ENCODE data around the gene CST7.
"Not testable (repeated sequence)": the region's sequence is repeated elsewhere in the genome, so short reads cannot be mapped to it uniquely, and the experiment has no call there.

Gene CST7

DNA sequence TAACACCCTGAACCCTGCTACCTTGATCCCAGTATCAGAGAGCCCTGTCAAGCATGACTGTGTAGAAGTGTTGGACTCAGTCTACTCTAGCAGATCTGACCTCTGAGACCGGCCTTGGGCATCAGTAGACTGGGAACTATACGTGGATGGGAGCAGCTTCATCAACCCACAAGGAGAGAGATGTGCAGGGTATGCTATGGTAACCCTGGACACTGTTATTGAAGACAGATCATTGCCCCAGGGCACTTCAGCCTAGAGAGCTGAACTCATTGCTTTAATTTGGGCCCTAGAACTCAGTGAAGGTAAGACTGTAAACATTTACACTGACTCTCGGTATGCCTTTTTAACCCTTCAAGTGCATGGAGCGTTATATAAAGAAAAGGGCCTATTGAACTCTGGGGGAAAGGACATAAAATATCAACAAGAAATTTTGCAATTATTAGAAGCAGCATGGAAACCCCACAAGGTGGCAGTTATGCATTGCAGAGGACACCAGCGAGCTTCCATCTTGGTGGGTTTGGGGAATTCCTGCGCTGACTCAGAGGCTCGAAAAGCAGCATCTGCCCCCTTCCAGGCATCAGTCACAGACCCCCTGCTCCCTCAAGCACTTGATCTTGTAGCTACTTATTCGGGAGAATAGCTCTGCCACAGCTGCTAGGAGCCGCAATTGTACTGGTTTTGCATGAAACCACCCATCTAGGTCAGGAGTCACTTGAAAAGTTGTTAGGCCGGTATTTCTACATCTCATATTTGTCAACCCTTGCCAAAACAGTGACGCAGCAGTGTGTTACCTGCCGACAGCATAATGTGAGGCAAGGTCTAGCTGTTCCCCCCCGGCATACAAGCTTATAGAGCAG is 19.0 kb upstream of the CST7 start:
- not testable (repeated sequence) for DNase-seq (ENCODE audit: low spot score)

GRCh38 chr20:24930724-24931688 is 18.1 kb upstream of the CST7 start:
- DNase-seq (ENCODE audit: low spot score): not testable (repeated sequence)

- not testable (repeated sequence) for DNase-seq (ENCODE audit: low spot score)
These were observed 17.2 kb upstream of the CST7 start for GRCh38 chr20:24931893-24932292.

DNA sequence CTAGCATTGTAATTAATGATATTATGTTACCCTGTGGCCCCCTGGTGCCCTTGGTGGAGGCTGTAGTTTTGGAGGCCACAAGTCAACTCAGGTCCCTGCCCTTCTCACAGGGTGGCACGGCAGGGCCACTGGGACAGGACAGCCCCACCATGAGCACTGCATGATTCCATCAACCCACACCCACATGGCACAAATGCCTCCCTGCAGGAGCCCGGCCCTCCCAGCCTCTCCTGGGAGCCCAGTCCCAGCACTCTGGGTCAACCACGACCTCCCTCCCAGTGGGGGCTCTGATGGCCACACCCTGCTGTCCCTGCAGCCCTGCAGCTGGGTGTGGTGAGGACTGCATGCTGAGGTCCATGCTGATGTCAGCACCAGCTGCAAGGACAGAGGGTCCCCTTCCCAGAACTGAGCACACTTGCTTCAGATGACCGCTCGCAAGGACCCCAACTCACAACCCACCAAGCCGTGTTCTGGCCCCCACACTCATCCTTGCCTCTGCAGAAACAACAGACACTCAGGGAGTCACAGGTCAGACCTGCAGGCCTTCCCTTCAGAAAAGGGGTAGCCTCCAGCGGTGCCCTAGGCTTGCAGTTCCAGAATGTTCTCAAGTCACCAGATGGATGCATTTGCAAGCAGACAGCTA is 15.7 kb upstream of the CST7 start:
- DNase-seq (ENCODE audit: low spot score): no peak

GRCh38 chr20:24934101-24934661 is 14.9 kb upstream of the CST7 start:
- no peak for DNase-seq (ENCODE audit: low spot score)

DNA sequence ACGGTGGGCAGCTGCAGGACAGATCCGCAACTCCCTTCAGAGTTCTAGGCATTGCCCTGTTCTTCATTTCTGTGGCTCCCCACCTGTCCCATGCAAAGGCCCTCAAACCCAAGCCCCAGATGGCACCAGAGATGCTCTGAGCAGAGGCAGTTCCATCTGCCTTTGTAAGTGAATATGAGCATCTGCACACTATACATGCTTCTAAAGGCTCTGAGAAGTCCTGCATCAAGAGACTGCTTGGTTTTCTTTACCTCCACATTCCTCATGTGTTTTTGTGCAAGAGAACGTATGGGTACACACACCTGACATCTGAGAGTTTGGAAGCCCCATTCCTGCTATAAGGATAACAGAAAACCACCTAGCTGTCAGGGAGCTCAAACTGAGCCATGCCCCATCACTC is 14.4 kb upstream of the CST7 start:
- DNase-seq (ENCODE audit: low spot score): no peak

DNA sequence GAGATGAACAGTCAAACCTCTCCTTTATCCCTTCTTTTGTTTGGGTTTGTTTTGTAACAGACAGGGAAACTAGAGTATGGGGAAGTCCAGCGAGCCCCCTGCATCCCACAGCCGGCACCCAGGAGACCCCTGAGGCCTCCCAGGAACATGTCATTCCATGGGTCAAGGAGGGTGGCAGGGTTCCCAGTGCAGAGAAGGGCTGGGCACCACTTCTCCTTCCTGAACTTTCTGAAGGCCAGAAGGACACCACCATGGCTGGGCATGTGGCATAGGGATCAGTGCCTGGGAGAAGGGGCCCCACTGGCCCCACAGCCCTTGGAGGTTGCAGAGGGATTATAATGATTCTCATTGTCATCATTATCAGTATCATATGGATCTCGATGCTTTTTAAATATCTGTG is 13.9 kb upstream of the CST7 start:
- DNase-seq (ENCODE audit: low spot score): no peak

- no peak for DNase-seq (ENCODE audit: low spot score)
These were observed 13.1 kb upstream of the CST7 start for GRCh38 chr20:24935766-24936525.

- DNase-seq (ENCODE audit: low spot score): no peak
These were observed 12.3 kb upstream of the CST7 start for GRCh38 chr20:24936526-24937407.

GRCh38 chr20:24937579-24937978 is 11.5 kb upstream of the CST7 start:
- DNase-seq (ENCODE audit: low spot score): no peak

GRCh38 chr20:24938498-24938897 is 10.6 kb upstream of the CST7 start:
- no peak for DNase-seq (ENCODE audit: low spot score)

DNA sequence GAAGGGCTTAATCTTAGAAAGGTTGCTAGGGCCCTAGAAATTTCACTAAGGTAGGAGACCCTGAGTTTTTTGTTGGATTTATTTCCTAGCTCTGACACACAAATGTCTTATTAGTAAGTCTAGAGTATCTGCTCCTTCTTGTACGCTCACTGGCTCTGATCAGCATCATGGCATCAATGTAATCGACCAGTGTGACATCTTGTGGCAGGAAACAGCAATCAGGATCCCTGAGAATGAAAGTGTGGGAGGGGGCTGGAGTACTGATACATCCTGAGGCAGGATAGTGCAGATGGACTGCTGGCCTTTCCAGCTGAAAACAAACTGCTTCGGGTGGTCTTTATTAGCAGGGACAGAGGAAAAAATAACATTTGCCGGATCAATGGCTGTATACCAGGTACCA is 10.0 kb upstream of the CST7 start:
- no peak for DNase-seq (ENCODE audit: low spot score)

- no peak for DNase-seq (ENCODE audit: low spot score)
These were observed 6.4 kb upstream of the CST7 start for GRCh38 chr20:24942679-24943078.

- DNase-seq (ENCODE audit: low spot score): no peak
These were observed 5.9 kb upstream of the CST7 start for GRCh38 chr20:24943196-24943595.

- no peak for DNase-seq (ENCODE audit: low spot score)
These were observed 5.3 kb upstream of the CST7 start for GRCh38 chr20:24943731-24944130.

- not testable (repeated sequence) for DNase-seq (ENCODE audit: low spot score)
These were observed 2.7 kb upstream of the CST7 start for GRCh38 chr20:24946376-24946775.

- not testable (repeated sequence) for DNase-seq (ENCODE audit: low spot score)
These were observed 602 bp upstream of the CST7 start for GRCh38 chr20:24948396-24948938.

- DNase-seq (ENCODE audit: low spot score): no peak
These were observed 673 bp downstream of the CST7 start for GRCh38 chr20:24949756-24950127.

GRCh38 chr20:24950128-24950835 is 1.2 kb downstream of the CST7 start:
- no peak for DNase-seq (ENCODE audit: low spot score)
